HG03108 (cell line): ENCODE results near the gene NRL.

ENCODE experiments used
- ATAC-seq: cut with Tn5 transposase; IDR thresholded peaks from one replicate; pipeline ENCODE4 v1.9.1; 2021; ENCODE audit warnings: moderate library complexity; ENCODE audit not compliant: unreplicated experiment

The NRL gene

GRCh38 chr14:24100982-24101494, 13.7 kb downstream of the NRL start:
- no peak for ATAC-seq

DNA sequence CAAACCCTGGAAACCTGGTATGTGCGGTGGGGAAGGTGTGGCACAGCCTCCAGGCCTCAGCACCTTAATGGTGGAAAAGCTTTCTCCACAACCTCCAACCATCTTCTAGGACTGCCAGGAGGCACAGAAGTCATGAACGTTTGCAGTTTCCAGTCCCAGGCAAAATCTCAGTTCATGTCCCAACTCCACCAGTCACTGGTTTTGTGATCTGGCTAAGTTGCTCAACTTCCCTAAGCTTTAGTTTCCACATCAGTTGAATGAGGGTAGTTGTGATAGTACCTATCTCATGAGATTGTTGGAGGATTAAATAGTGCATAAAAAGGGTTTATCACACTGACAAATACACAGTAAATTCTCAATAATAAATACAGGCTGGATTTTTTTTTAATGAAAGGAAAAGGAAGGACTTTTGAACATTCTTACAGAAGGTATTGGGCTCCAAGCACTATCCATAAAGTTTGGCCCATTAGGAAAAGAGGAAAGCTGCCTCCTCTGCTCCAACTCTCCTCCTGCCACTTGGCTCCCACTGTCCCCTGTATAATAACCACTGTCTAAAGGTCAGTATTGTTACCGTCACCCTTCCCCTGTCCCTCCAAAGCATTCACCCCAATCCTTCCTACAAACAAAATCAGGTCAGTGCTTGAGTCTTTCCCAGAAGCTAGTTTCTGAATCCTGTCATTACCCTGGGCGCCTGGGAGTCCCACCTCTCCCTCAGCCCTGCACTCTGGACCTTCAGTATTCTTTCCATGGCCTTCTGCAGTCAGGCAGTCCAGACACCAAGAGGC, 14.4 kb downstream of the NRL start:
- no peak for ATAC-seq

GRCh38 chr14:24098927-24099813, 15.6 kb downstream of the NRL start:
- no peak for ATAC-seq

GRCh38 chr14:24098229-24098926, 16.4 kb downstream of the NRL start:
- ATAC-seq: no peak

GRCh38 chr14:24096545-24097181, 18.1 kb downstream of the NRL start:
- ATAC-seq: no peak

- ATAC-seq: peak; percentile 65
These were observed 19.3 kb downstream of the NRL start for GRCh38 chr14:24095271-24096068.

GRCh38 chr14:24094841-24095270, 19.9 kb downstream of the NRL start:
- ATAC-seq: no peak

DNA sequence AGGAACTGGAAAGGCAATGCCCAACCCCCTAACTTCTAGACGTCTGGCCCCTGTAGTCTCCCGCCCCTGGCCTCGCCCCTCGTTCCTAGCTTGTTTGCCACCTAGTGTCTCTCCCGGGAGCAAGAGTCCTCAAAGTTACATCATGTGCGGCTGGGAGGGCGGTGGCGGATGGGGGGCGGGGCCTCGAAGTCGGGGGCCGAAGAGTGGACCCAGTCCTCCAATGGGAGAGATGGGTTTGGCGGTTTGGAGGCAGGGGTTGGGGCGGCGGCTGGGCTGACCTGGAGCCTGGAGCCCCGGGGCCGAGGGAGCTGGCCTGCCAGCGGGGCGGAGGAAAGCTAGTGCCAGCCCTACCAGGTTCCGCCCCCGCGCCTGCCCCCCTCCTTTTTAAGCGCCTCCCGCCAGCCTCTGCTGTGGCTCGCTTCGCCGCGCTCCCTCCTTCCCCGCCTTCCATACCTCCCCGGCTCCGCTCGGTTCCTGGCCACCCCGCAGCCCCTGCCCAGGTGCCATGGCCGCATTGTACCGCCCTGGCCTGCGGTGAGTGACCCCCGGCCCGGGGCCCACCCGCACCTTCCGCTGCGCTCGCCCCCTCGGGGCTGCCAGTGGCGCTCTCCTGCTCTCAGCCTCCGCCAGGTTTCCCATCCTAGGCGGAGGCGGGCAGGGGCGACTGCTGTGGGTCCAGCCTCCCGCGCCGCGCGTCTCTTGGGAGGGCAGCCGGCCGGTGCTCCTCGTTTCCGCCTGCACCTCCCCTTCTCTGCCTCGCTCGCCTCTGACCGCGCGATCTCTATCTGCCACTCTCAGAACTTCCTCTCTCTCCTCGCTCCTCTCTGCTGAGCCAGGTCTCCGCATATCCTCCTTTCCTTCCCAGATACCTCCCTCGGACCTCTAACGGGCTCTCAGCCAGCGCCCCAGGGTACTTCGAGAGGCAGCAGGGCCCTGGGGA, 20.6 kb downstream of the NRL start, which contains the start of gene PCK2:
Gene PCK2, plus strand, starts transcription at position 411 of the 940 bp plus-strand sequence. Its CDS starts 95 bp downstream, at position 506.
- peak; percentile 33 for ATAC-seq

- no peak for ATAC-seq
These were observed 21.4 kb downstream of the NRL start for GRCh38 chr14:24093207-24093900.

DNA sequence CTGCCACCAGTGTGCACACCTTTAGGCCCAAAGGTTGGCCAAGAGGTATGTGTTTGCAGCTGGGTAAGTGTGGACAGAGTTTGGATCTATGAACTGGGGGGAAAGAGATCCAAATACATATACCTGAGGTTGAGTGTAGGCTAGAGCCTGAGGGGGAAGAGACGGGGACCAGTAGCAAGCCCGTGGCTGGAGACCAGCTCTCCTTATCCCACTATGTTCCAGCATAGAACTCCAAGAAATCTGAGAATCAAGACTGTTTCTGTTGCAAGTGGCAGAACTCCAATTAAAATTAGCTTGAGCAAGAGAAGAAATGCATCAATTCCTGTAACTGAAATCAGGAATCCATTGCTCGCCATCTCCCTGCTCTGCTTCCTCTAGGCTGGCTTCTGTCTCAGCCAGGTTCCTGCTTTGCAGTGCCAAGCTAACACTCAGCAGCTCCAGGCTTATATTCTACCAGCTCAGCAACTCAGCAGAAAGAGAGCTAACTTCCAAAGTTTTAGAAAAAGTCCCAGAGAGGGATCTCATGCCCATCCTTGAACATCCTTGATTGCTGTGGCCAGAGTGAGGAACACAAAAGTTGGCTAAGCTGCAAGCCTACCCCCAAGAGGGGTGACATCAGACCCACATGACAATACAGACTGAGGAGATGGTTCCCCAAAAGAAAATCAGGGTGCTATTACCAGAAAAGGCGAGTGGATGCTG, 22.1 kb downstream of the NRL start:
- no peak for ATAC-seq

GRCh38 chr14:24092110-24092504, 22.6 kb downstream of the NRL start:
- no peak for ATAC-seq

GRCh38 chr14:24089890-24090289, 24.9 kb downstream of the NRL start:
- no peak for ATAC-seq

DNA sequence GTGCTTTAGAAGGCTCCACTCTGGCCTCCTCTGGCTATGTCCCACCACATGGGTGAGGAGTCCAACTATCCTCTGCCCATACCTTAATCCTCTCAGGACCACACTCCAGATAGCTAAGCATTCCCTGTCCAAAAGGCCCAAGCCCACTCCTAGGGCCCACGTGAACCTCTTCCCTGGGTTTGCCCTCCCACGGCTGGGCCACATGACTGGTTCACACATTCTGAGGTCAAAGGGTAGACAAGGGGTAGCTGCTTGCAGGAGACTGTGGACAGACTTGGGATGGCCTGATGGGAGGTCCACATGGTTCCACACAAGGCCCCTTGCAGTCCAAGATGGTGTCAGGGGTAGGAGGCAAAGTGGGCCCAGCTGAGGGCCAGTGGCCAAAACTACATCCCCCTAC, 26.7 kb downstream of the NRL start:
- no peak for ATAC-seq

DNA sequence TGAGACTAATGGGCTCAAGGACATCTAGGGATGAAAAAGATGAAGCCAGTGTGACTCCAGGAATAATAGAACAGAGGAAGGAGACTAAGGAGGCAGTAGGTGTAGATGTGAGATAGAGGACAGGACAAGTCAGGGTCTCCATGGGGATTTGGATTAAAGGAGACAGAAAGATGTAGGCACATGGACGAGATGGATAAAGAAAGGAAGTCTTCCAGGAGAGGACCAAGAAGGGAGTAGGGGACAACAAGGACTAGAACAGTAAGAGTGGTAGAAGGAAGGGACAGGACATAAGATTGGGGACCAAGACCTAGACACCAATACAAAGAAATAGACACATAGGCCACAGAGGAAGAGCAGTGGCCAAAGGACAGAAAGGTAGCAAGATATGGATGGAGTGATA, 27.7 kb downstream of the NRL start:
- ATAC-seq: no peak

GRCh38 chr14:24086193-24086955, 28.4 kb downstream of the NRL start:
- ATAC-seq: no peak

DNA sequence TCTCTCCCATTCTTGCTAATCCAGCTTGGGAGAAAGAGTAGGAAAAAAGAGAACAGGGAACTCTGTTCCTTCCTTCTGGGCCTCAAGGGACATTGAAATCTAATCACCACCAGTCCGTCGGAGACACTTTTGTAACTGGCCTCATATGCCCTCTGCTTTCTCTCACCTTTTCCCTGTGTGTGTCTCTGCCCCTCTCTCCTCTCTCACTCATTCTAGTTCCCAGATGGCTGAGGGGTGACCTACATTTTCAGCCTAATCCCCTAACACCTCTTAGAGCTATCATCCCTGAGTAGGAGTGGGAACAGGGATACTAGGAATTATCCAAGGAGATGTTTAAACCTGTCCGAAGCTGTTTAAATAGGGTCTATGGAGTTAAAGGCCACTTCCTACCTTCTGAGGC, 29.5 kb downstream of the NRL start:
- ATAC-seq: no peak

- no peak for ATAC-seq
These were observed 30.3 kb downstream of the NRL start for GRCh38 chr14:24084440-24084839.
